ENCODE measurements around the gene ANKRD65.

The ANKRD65 gene

GRCh38 chr1:1402072-1402900 is 18.8 kb downstream of the ANKRD65 start:
- H3K9me3 ChIP-seq, result no peaks in the 10 kb centered on the region
- TF ChIP-seq CTCF (IDR thresholded peaks at IDR 0.05; ENCODE audit: low read depth, low read length), result peak; percentile 86
- peaks cover 71% of the 10 kb centered on the region for H3K36me3 ChIP-seq
- no peaks in the 10 kb centered on the region for H3K27me3 ChIP-seq
- H3K4me1 ChIP-seq, result no peaks in the 10 kb centered on the region; the same call in 1 of the 2 replicates
- H3K4me3 ChIP-seq (ENCODE audit: low read depth, low read length), result no peak overlapping the region
- peak; percentile 76 for DNase-seq

GRCh38 chr1:1401457-1402010 is 19.5 kb downstream of the ANKRD65 start:
- H3K9me3 ChIP-seq, result no peaks in the 10 kb centered on the region
- no peak overlapping the region for H3K4me3 ChIP-seq (ENCODE audit: low read depth, low read length)
- TF ChIP-seq CTCF (IDR thresholded peaks at IDR 0.05; ENCODE audit: low read depth, low read length), result no peak
- no peaks in the 10 kb centered on the region; the same call in 1 of the 2 replicates for H3K4me1 ChIP-seq
- peaks cover 72% of the 10 kb centered on the region for H3K36me3 ChIP-seq
- no peaks in the 10 kb centered on the region for H3K27me3 ChIP-seq
- no peak for DNase-seq

GRCh38 chr1:1400576-1401456 is 20.3 kb downstream of the ANKRD65 start:
- no peaks in the 10 kb centered on the region for H3K9me3 ChIP-seq
- TF ChIP-seq CTCF (IDR thresholded peaks at IDR 0.05; ENCODE audit: low read depth, low read length), result no peak
- peaks cover 67% of the 10 kb centered on the region for H3K36me3 ChIP-seq
- H3K27me3 ChIP-seq, result no peaks in the 10 kb centered on the region
- peak overlapping the region; percentile 87 for H3K4me3 ChIP-seq (ENCODE audit: low read depth, low read length)
- DNase-seq, result no peak
- H3K4me1 ChIP-seq, result no peaks in the 10 kb centered on the region; the same call in 1 of the 2 replicates

- no peak for DNase-seq
- Histone ChIP-seq H3K27me3 (no peaks in the 10 kb centered on the region), H3K4me3 (ENCODE audit: low read depth, low read length) (peak overlapping the region; percentile 87), H3K36me3 (peaks cover 67% of the 10 kb centered on the region), H3K9me3 (no peaks in the 10 kb centered on the region), H3K4me1 (no peaks in the 10 kb centered on the region; the same call in 1 of the 2 replicates)
- no peak for TF ChIP-seq CTCF (IDR thresholded peaks at IDR 0.05; ENCODE audit: low read depth, low read length)
Measured at GRCh38 chr1:1399872-1400575, 21.1 kb downstream of the ANKRD65 start.

- peak; percentile 100 for DNase-seq
- TF ChIP-seq CTCF (IDR thresholded peaks at IDR 0.05; ENCODE audit: low read depth, low read length), result peak; percentile 51
- Histone ChIP-seq H3K4me1 (no peaks in the 10 kb centered on the region; the same call in 1 of the 2 replicates), H3K27me3 (no peaks in the 10 kb centered on the region), H3K36me3 (peaks cover 65% of the 10 kb centered on the region), H3K4me3 (ENCODE audit: low read depth, low read length) (peak within 1 kb of the TSS; percentile 87), H3K9me3 (no peaks in the 10 kb centered on the region)
Measured at GRCh38 chr1:1399187-1399871, 21.7 kb downstream of the ANKRD65 start, which contains the start of gene CCNL2. CCNL2 (minus strand) TSS chr1:1399335; CDS start chr1:1399306, 29 bp downstream.
